Gastrocnemius medialis (tissue), 4 donors: ENCODE results near the gene CNTN2. TPM values are rescaled to one million over a fixed set of nuclear protein-coding genes. Genes with fewer than 3 reads are reported as not detected.

Experiments used
- ATAC-seq, 2 donors: fragments of 150-250 bp; one replicate each; pipeline ENCODE4 v1.9.1; 2016
- DNase-seq, 2 donors: peaks; one replicate each; pipeline ENCODE4 v3.0.0-alpha.2; 2019
- H3K27ac ChIP-seq, 4 donors: fragments of 200-600 bp; sonication (generic); 1 replicate in 1 of 4; 2 replicates in 3 of 4; pipeline ENCODE4 v1.5.1; 2016 to 2018; ENCODE audit warnings: mild to moderate bottlenecking in 2 of 4, moderate library complexity in 1 of 4
- H3K27me3 ChIP-seq, 3 donors: fragments of 200-600 bp; sonication (generic) in 2 of 3; 1 replicate in 1 of 3; 2 replicates in 2 of 3; pipeline versions ENCODE4 v1.5.1 to v1.6.0; 2016 to 2019; ENCODE audit warnings: mild to moderate bottlenecking in 1 of 3, moderate library complexity in 1 of 3
- H3K36me3 ChIP-seq, 2 donors: fragments of 200-600 bp; sonication (generic) in 1 of 2; one replicate each; pipeline ENCODE4 v1.5.1; 2017 to 2018
- H3K4me1 ChIP-seq, 2 donors: fragments of 200-600 bp; sonication (generic) in 1 of 2; one replicate each; pipeline ENCODE4 v1.5.1; 2016 to 2017; ENCODE audit warnings: mild to moderate bottlenecking in 2 of 2
- H3K4me3 ChIP-seq, 4 donors: fragments of 200-600 bp; sonication (generic) in 3 of 4; 1 replicate in 1 of 4; 2 replicates in 3 of 4; pipeline ENCODE4 v1.5.1; 2016 to 2019; ENCODE audit warnings: mild to moderate bottlenecking in 2 of 4
- H3K9me3 ChIP-seq, 3 donors: fragments of 200-600 bp; sonication (generic) in 2 of 3; 1 replicate in 1 of 3; 2 replicates in 2 of 3; pipeline ENCODE4 v1.5.1; 2016 to 2019
- CTCF ChIP-seq, 5 experiments: fragments of 450-650 bp in 3 of 5; fragments of 200-600 bp in 2 of 5; sonication (generic) in 2 of 5; IDR thresholded peaks in 4 of 5; conservative IDR thresholded peaks in 1 of 5; 1 replicate in 4 of 5; 2 replicates in 1 of 5; pipeline ENCODE4 v1.5.1; 2016 to 2019; ENCODE audit warnings: antibody characterized with exemption in 5 of 5, mild to moderate bottlenecking in 3 of 5, moderate library complexity in 3 of 5
- POLR2A ChIP-seq, 2 donors: fragments of 450-650 bp; IDR thresholded peaks; one replicate each; pipeline ENCODE4 v1.6.1; 2017; ENCODE audit warnings: antibody characterized with exemption in 2 of 2, mild to moderate bottlenecking in 2 of 2, moderate library complexity in 2 of 2
- in situ Hi-C, 4 donors: fragments of 200-750 bp; cut with MboI; loops; one replicate each; pipeline versions ENCODE4 v1.15.0 to v1.8.0; 2017; ENCODE audit warnings: low sequenced_read_pairs in 4 of 4
- intact Hi-C: fragments of 100-400 bp; cut with DNase I; formaldehyde crosslinking; loops from one replicate; pipeline ENCODE4 v1.15.1; 2023; ENCODE audit warnings: low total_unique reads
- total RNA-seq, 4 donors: library from RNA; depleted of rRNA; stranded (reverse); fragments of >200 nt; gene quantifications; one replicate each; pipeline versions ENCODE4 v1.1.0 to v1.2.3, GENCODE V29; 2016

CNTN2 gene
- total RNA-seq, 4 donors from 2014 or later = not detected

DNA sequence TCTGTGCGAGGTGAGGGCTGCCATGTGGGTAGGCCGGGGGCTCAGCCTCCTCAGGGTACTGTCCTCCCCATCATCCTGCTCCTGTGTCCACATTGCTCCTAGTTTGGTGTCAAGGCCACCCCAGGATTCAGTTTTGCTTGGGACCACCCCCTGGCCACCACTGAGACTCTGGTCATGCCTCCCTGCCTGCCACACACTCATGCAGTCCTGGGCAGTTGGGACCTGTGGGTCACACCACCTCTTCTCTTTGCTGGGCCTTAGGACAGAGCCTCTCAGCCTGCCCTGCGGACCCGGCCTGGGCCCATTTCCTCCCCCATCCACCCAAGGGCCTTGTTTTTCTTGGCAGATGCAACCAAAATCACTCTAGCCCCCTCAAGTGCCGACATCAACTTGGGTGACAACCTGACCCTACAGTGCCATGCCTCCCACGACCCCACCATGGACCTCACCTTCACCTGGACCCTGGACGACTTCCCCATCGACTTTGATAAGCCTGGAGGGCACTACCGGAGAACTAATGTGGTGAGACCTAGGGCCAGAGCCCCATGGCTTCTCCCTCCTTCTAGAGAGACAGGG lies 21.8 kb downstream of the CNTN2 start:
- Histone ChIP-seq H3K27ac (no peak overlapping the region), H3K4me1 (no peaks in the 10 kb centered on the region), H3K4me3 (no peak overlapping the region), H3K9me3 (no peaks in the 10 kb centered on the region), H3K36me3 (no peaks in the 10 kb centered on the region), H3K27me3 (no peaks in the 10 kb centered on the region)
- ATAC-seq (no peak), DNase-seq (no peak)
- in situ Hi-C loops = loop anchor here in 2 of 4 donors (5.0 to 10.0 kb wide), 2 partner anchors 88 to 90 kb away; no protein-coding TSS in a partner anchor
- intact Hi-C loops = loop anchor here (5.0 kb wide), 2 partner anchors 73 to 88 kb away; no protein-coding TSS in a partner anchor
- no peak for TF ChIP-seq POLR2A (IDR thresholded peaks at IDR 0.05)
- no peak for TF ChIP-seq CTCF (IDR thresholded peaks at IDR 0.05 in 4 of 5, conservative IDR thresholded peaks at IDR 0.05 in 1 of 5)

- no peak overlapping the region for H3K27ac ChIP-seq
- H3K36me3 ChIP-seq = no peaks in the 10 kb centered on the region
- no peak for ATAC-seq
- in situ Hi-C loops = loop anchor here in 1 of 4 donors (10.0 kb wide), 1 partner anchor 91 kb away; no protein-coding TSS in a partner anchor
- no peak for TF ChIP-seq CTCF (IDR thresholded peaks at IDR 0.05 in 4 of 5, conservative IDR thresholded peaks at IDR 0.05 in 1 of 5)
- no peak for TF ChIP-seq POLR2A (IDR thresholded peaks at IDR 0.05)
- H3K27me3 ChIP-seq = no peaks in the 10 kb centered on the region
- no peak overlapping the region for H3K4me3 ChIP-seq
- intact Hi-C loops = no loop called here
- no peaks in the 10 kb centered on the region for H3K9me3 ChIP-seq
- H3K4me1 ChIP-seq = no peaks in the 10 kb centered on the region
- no peak for DNase-seq
Measured at GRCh38 chr1:205065666-205066065, 22.7 kb downstream of the CNTN2 start.

GRCh38 chr1:205066141-205066818 lies 23.3 kb downstream of the CNTN2 start:
- ATAC-seq (no peak), DNase-seq (no peak)
- intact Hi-C loops = no loop called here
- H3K9me3 ChIP-seq = no peaks in the 10 kb centered on the region
- H3K27me3 ChIP-seq = no peaks in the 10 kb centered on the region
- no peak overlapping the region for H3K27ac ChIP-seq
- H3K4me3 ChIP-seq = no peak overlapping the region
- H3K4me1 ChIP-seq = no peaks in the 10 kb centered on the region
- TF ChIP-seq POLR2A (IDR thresholded peaks at IDR 0.05) (no peak), CTCF (IDR thresholded peaks at IDR 0.05 in 4 of 5, conservative IDR thresholded peaks at IDR 0.05 in 1 of 5) (no peak)
- no peaks in the 10 kb centered on the region for H3K36me3 ChIP-seq
- in situ Hi-C loops = loop anchor here in 1 of 4 donors (10.0 kb wide), 1 partner anchor 91 kb away; no protein-coding TSS in a partner anchor

DNA sequence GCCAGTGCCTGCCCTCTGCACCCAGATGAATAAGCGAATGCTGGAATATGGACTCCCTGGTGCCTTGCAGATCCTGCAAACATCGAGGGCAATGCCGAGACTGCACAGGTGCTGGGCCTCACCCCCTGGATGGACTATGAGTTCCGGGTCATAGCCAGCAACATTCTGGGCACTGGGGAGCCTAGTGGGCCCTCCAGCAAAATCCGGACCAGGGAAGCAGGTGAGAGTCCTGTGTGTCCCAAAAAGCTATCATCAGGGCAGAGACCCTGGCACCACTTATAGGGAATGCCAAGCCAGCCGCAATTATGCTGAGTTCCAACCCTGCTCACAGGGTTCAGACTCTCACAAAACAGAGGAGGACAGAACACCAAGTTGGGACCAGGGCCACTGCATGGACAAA lies 24.0 kb downstream of the CNTN2 start:
- no peaks in the 10 kb centered on the region for H3K9me3 ChIP-seq
- H3K4me3 ChIP-seq = no peak overlapping the region
- DNase-seq (no peak), ATAC-seq (no peak)
- no peak for TF ChIP-seq CTCF (IDR thresholded peaks at IDR 0.05 in 4 of 5, conservative IDR thresholded peaks at IDR 0.05 in 1 of 5)
- no peak for TF ChIP-seq POLR2A (IDR thresholded peaks at IDR 0.05)
- no peaks in the 10 kb centered on the region for H3K27me3 ChIP-seq
- H3K27ac ChIP-seq = no peak overlapping the region
- in situ Hi-C loops = loop anchor here in 1 of 4 donors (10.0 kb wide), 1 partner anchor 92 kb away; no protein-coding TSS in a partner anchor
- intact Hi-C loops = no loop called here
- H3K36me3 ChIP-seq = no peaks in the 10 kb centered on the region
- no peaks in the 10 kb centered on the region for H3K4me1 ChIP-seq
